GM23338 (cell line): ENCODE data around the gene TBC1D9.

Experiments
- CREB1 ChIP-seq: fragments of 250-450 bp; sonication (Bioruptor Pico); IDR thresholded peaks from 2 replicates; pipeline ENCODE4 v1.5.0; 2020; ENCODE audit warnings: low read depth, mild to moderate bottlenecking, moderate library complexity
- EZH2 ChIP-seq: fragments of 200-600 bp; sonication (generic); IDR thresholded peaks from one replicate; pipeline ENCODE4 v1.8.0; 2017; ENCODE audit warnings: antibody characterized with exemption, mild to moderate bottlenecking, low read depth; ENCODE audit not compliant: unreplicated experiment
- EZH2phosphoT487 ChIP-seq: fragments of 200-600 bp; sonication (generic); IDR thresholded peaks from one replicate; pipeline ENCODE4 v1.8.1; 2018; ENCODE audit warnings: antibody characterized with exemption; ENCODE audit not compliant: unreplicated experiment
- JUNB ChIP-seq: IDR thresholded peaks from one replicate; pipeline ENCODE4 v1.6.1; 2016; ENCODE audit warnings: antibody characterized with exemption; ENCODE audit not compliant: unreplicated experiment
- NANOG ChIP-seq: IDR thresholded peaks from 2 replicates; pipeline ENCODE4 v1.6.1; 2016; ENCODE audit warnings: antibody characterized with exemption, borderline replicate concordance
- POLR2AphosphoS5 ChIP-seq: IDR thresholded peaks from 2 replicates; pipeline ENCODE4 v1.6.1; 2016; ENCODE audit warnings: antibody characterized with exemption, low read depth
- REST ChIP-seq: IDR thresholded peaks from one replicate; pipeline ENCODE4 v1.6.1; 2018; ENCODE audit warnings: antibody characterized with exemption; ENCODE audit not compliant: unreplicated experiment
- ZNF114 ChIP-seq: fragments of 250-450 bp; sonication (Bioruptor Pico); IDR thresholded peaks from 2 replicates; pipeline ENCODE4 v1.5.0; 2020; ENCODE audit warnings: mild to moderate bottlenecking, moderate library complexity
- TF ChIP-seq, protein P1 (sequence below), 2 experiments: fragments of 200-600 bp in 1 of 2; sonication (generic) in 1 of 2; conservative IDR thresholded peaks; 2 replicates each; pipeline versions ENCODE4 v1.5.1 to v1.6.1; 2016 to 2017; ENCODE audit warnings: antibody characterized with exemption in 2 of 2, low read depth in 2 of 2, mild to moderate bottlenecking in 2 of 2, moderate library complexity in 1 of 2

GRCh38 chr4:140704964-140705363 lies 51.2 kb downstream of the TBC1D9 start:
- TF ChIP-seq, protein P1, sequence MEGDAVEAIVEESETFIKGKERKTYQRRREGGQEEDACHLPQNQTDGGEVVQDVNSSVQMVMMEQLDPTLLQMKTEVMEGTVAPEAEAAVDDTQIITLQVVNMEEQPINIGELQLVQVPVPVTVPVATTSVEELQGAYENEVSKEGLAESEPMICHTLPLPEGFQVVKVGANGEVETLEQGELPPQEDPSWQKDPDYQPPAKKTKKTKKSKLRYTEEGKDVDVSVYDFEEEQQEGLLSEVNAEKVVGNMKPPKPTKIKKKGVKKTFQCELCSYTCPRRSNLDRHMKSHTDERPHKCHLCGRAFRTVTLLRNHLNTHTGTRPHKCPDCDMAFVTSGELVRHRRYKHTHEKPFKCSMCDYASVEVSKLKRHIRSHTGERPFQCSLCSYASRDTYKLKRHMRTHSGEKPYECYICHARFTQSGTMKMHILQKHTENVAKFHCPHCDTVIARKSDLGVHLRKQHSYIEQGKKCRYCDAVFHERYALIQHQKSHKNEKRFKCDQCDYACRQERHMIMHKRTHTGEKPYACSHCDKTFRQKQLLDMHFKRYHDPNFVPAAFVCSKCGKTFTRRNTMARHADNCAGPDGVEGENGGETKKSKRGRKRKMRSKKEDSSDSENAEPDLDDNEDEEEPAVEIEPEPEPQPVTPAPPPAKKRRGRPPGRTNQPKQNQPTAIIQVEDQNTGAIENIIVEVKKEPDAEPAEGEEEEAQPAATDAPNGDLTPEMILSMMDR (conservative IDR thresholded peaks at IDR 0.05; ENCODE audit: low read depth in 2 of 2): no peak
- TF ChIP-seq POLR2AphosphoS5 (no peak), EZH2phosphoT487 (no peak), EZH2 (no peak), JUNB (no peak), REST (no peak), CREB1 (CRISPR knock-in tag) (no peak), NANOG (no peak), ZNF114 (CRISPR knock-in tag) (no peak)
